NCI-H1694 treated with DMSO at 0.1 percent for 48 hours (cell line): ENCODE results near the gene CRTC1.

ENCODE experiments used
- DNase-seq: peaks from one replicate; lab custom pipeline; 2025; lab: John Stamatoyannopoulos, UW

CRTC1 gene

GRCh38 chr19:18785179-18786124, 102.0 kb downstream of the CRTC1 start:
- DNase-seq: peak; percentile 22

- DNase-seq: no peak
Measured at GRCh38 chr19:18788529-18789421, 105.3 kb downstream of the CRTC1 start.

GRCh38 chr19:18789422-18789869, 106.0 kb downstream of the CRTC1 start:
- no peak for DNase-seq

- no peak for DNase-seq
Measured at GRCh38 chr19:18789883-18790565, 106.5 kb downstream of the CRTC1 start.

- no peak for DNase-seq
Measured at GRCh38 chr19:18790566-18791314, 107.3 kb downstream of the CRTC1 start, which contains the start of gene COMP. TSS of gene COMP (minus strand) at chr19:18791305. CDS start at chr19:18791269, 36 bp downstream.

- no peak for DNase-seq
Measured at GRCh38 chr19:18791315-18791678, 107.8 kb downstream of the CRTC1 start.

- no peak for DNase-seq
Measured at GRCh38 chr19:18792661-18793060, 109.2 kb downstream of the CRTC1 start.

GRCh38 chr19:18793144-18794028, 109.9 kb downstream of the CRTC1 start:
- no peak for DNase-seq

GRCh38 chr19:18794029-18794313, 110.5 kb downstream of the CRTC1 start:
- DNase-seq: no peak

- DNase-seq: no peak
Measured at GRCh38 chr19:18794692-18795091, 111.2 kb downstream of the CRTC1 start.

GRCh38 chr19:18795540-18795939, 112.1 kb downstream of the CRTC1 start:
- no peak for DNase-seq

GRCh38 chr19:18796239-18796638, 112.8 kb downstream of the CRTC1 start:
- no peak for DNase-seq

- no peak for DNase-seq
Measured at GRCh38 chr19:18798384-18799352, 115.2 kb downstream of the CRTC1 start.

GRCh38 chr19:18799389-18799970, 116.0 kb downstream of the CRTC1 start:
- DNase-seq: no peak

- DNase-seq: no peak
Measured at GRCh38 chr19:18800079-18800478, 116.6 kb downstream of the CRTC1 start.

GRCh38 chr19:18800636-18801035, 117.2 kb downstream of the CRTC1 start:
- no peak for DNase-seq

GRCh38 chr19:18802354-18802753, 118.9 kb downstream of the CRTC1 start:
- no peak for DNase-seq

- DNase-seq: no peak
Measured at GRCh38 chr19:18803550-18804138, 120.2 kb downstream of the CRTC1 start.
